Limb (tissue), 2 donors: Measurements from ENCODE around the gene IPP.
"Not testable (repeated sequence)": the region's sequence is repeated elsewhere in the genome, so short reads cannot be mapped to it uniquely, and the experiment has no call there.

ENCODE experiments used
- DNase-seq, 2 donors: peaks; one replicate each; pipeline ENCODE4 v3.0.0-alpha.2; 2016; ENCODE audit errors: extremely low spot score in 2 of 2

The IPP gene

DNA sequence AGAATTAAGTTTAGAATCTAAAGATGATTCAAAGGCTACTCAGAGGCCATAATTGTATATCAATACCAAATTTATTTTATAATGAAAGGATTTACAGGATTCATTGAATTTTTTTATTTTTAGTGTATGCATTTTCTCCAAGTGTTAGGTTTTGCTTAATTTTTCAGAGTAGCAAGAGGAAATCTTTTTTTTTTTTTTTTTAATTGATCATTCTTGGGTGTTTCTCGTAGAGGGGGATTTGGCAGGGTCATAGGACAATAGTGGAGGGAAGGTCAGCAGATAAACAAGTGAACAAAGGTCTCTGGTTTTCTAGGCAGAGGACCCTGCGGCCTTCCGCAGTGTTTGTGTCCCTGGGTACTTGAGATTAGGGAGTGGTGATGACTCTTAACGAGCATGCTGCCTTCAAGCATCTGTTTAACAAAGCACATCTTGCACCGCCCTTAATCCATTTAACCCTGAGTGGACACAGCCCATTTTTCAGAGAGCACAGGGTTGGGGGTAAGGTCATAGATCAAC lies 10.8 kb downstream of the IPP start:
- DNase-seq, result not testable (repeated sequence)

DNA sequence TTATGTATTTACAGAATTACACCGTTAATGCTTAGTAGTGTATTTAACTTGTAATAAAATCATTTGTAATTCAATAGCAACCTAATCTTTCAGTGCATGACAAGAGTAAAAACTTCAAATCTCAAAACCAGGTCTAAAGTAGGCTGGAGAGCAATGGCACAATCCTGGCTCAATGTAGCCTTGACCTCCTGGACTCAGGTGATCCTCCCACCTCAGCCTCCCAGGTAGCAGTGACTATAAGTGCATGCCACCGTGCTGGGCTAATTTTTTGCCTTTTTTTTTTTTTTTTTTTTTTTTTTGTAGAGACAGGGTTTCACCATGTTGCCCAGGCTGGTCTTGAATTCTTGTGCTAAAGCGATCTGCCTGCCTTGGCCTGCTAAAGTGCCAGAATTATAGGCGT lies 11.3 kb downstream of the IPP start:
- DNase-seq, result no peak

DNA sequence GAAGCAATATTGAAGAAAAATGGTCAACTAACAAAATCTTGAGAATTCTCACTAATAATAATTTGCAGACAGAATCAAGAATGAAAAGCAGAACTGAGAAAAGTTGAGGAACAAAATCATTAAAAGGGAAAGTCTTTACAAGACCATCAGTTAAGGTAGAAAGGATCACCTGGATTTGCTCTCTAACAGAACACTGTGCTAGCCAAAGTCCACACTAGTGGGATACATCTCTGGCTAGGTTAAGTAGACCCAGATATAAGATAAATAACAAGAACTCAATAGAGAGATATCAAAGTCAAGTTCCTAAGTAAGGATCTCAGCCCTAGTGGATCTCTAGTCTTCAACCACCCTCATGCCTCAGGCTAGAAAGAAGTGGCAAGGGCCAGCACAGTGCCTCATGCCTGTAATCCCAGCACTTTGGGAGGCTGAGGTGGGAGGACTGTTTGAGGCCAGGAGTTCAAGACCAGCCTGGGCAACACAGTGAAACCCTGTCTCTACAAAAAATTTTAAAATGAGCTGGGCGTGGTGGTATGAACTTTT lies 19.6 kb downstream of the IPP start:
- DNase-seq, result no peak

DNA sequence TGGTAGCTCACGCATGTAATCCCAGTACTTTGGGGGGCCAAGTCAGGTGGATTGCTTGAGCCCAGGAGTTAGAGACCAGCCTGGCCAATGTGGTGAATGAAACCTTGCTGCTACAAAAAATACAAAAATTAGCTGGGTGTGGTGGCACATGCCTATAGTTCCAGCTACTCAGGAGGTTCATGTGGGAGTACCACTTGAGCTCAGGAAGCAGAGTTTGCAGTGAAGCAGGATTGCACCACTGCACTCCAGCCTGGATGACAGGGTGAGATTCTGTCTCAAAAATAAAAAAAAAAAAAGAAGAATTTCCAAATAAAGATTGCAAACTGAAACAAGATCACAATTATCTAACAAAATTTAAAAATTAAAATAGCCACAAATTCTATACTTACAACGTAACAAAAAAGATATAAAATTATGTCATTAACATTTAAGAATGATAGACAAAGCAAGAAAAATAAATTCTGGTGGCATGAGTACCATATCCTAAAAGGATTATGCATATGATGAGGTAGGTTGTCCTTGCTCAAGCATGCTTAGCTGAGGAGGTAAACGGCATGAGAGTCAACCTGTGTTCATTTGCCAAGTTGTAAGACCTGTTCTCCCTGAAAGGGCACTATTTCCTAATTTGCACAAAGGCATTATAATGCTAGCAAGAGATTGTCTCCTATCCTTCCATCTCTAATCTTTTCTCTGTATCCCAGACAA lies 20.2 kb downstream of the IPP start:
- DNase-seq, result no peak

DNA sequence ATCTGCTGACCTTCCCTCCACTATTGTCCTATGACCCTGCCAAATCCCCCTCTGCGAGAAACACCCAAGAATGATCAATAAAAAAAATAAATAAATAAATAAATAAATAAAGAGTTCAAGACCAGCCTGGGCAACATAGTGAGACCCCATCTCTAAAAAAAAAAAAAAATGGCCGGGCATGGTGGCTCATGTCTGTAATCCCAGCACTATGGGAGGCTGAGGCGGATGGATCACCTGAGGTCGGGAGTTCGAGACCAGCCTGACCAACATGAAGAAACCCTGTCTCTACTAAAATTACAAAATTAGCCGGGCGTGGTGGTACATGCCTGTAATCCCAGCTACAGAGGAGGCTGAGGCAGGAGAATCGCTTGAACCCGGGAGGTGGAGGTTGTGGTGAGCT lies 24.4 kb downstream of the IPP start:
- DNase-seq, result not testable (repeated sequence)

DNA sequence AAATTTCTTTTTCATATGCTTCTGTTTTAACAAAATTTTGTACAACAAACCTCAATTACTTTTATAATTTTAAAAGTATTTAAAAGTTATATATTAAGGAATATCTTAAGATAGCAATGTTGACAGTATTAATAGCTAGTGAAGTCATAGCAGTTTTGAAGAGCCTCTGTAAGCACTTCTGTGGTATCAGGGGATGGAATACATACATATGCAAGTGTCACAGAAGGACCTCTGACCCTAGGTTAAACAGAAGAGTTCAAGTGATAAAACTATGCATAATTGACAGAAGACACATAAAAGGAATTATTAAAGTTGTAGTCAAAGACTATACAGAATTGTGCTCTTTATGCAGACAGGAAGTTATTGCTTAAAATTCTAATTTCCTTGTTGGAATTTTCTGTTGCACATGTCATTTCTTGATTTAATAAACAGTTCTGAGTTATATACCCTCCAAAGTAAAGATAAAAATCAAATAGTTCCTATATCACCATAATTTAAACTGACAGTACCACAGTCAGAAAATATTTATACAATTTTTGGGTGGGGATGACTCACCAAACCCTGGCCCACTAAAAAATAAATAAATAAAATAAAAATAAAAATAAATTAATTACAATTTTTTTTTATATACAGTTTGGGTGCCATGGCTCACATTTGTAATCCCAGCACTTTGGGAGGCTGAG lies 27.1 kb downstream of the IPP start:
- no peak for DNase-seq

DNA sequence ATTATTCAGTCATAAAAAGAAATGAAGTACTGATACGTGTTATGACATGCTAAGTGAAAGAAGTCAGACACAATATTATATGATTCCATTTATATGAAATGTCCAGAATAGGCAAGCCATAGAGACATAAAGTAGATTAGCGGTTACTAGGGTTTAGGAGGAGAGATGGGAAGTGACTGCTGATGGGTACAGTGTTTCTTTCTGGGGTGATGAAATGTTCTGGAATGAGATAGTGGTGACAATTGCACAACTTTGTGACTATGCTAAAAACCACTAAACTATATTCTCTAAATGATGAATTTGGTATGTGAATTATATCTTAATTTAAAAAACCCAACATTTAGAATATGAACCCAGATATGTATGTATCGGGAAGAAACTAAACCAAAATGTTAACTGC lies 27.6 kb downstream of the IPP start:
- no peak for DNase-seq

DNA sequence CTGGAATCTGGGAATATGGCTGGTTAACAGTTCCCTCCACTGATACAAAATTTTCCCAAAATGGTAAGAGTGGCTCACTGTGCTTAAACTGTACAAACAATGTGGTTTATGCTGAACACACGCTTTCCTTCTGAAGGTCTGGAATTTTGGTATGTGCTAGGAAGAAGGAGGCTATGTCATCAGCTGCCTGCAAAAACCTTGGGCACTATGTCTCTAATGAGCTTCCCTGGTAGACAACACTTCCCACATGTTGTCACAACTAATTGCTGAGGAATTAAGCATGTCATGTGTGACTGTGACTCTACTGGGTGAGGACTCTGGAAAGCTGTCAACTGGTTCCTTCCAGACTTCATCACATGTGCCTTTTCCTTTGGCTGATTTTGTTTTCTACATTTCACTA lies 29.2 kb downstream of the IPP start:
- DNase-seq, result no peak

DNA sequence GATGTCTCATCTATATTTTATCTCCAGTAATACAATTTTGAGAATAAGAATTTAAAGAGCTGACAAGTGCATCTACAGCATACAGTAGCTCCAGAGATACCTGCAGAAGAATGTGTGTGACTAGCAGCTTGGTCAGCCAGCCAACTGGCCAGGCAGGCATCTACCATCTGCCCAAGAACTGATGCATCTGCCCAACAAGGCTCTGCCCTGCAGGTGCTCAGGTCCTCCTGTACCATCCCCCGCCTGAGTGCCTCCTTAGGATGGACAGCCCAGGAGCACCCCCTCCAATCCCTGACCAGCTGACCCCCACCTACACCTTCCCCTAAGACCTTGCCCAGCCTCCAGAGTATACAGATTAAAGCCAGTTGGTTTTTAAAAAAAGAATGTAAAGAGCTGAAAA lies 32.2 kb downstream of the IPP start:
- no peak for DNase-seq

DNA sequence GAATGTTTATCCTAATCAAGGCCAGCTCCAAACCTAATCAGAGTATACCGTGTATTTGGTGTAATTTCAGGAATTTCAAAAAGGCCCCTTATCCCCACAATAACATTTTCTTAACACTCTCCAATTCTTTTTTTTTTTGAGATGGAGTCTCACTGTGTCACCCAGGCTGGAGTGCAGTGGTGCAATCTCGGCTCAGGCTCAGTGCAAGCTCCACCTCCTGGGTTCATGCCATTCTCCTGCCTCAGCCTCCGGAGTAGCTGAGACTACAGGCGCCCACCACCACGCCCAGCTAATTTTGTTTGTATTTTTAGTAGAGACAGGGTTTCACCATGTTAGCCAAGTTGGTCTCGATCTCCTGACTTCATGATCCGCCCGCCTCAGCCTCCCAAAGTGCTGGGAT lies 33.1 kb downstream of the IPP start:
- DNase-seq, result not testable (repeated sequence)

DNA sequence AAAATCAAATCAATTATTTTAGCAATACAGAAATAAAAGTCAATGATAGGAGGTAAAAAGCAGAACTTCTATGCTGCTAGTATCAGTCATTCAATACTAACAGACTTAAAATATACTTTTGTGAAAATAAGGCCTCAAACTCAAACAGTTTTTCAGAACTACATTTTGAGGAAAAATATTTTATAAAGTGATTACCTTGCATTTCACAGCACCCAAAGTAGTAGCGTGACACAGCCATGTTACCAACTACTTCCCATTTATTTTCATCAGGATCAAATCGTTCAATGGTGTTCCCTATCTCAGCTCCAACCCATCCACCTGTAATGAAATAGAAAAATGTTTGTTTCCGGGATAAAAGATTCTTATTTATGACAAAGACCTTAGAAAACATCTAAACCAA lies 33.8 kb downstream of the IPP start:
- DNase-seq, result no peak

DNA sequence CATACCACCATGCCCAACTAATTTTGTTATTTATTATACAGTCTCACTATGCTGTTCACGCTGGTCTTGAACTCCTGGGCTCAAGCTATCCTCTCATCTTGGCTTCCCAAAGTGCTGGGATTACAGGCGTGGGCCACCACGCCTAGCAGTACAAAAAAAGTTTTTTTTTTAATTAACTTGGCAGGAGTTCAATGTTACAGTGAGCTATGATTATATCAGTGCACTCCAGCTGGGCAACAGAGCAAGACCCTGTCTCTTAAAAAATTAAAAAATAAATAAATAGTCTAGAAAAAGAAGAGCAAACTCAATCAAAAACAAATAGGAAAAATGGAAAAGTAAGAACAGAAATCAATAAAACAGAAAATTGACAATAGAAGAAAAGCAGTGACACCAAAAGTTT lies 36.7 kb downstream of the IPP start:
- no peak for DNase-seq

DNA sequence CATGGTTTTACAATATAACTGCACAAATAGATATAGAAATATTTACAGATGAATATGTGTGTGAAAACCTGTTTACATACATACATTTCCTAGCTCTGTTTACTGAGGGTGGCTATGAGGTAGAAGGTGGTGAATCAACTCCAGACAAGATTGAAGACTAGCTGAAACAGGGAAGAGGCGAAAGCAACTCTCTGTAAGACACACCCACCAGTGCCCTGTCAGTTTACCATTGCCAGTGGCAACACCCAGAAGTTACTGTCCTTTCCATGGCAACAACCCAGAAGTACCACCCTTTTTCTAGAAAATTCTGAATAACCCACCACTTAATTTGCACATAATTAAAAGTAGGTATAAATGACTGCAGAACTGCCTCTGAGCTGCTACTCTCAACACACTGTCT lies 45.8 kb downstream of the IPP start:
- no peak for DNase-seq

DNA sequence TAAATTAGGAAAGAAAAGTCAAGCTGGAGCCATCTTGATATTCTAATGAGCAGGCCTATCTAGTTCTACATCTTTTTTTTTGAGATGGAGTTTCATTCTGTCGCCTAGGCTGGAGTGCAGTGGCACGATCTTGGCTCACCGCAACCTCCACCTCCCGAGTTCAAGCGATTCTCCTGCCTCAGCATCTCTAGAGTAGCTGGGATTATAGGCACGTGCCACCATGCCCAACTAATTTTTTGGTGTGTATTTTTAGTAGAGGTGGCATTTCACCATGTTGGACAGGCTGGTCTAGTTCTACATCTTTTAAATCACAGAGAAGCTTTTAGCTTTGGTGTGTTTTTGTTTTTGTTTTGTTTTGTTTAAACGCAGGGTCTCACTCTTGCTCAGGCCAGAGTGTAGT lies 55.6 kb downstream of the IPP start:
- no peak for DNase-seq

DNA sequence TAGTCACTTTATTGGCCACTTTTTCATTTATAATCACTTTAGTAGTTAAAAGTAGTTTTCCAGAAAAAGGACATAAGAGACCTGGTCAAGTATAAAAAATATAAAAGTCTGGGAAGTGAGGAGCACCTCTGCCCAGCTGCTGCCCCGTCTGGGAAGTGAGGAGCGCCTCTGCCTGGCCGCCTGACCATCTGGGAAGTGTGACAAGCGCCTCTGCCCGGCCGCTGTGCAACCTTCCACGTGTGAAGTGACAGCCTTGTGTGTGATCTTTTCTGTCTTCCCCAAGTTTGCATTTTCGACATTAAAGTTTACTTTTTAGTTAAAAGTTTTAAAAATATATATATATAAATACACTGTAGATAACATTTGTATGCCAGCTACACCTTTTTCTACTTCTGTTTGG lies 56.6 kb downstream of the IPP start:
- DNase-seq, result not testable (repeated sequence)

DNA sequence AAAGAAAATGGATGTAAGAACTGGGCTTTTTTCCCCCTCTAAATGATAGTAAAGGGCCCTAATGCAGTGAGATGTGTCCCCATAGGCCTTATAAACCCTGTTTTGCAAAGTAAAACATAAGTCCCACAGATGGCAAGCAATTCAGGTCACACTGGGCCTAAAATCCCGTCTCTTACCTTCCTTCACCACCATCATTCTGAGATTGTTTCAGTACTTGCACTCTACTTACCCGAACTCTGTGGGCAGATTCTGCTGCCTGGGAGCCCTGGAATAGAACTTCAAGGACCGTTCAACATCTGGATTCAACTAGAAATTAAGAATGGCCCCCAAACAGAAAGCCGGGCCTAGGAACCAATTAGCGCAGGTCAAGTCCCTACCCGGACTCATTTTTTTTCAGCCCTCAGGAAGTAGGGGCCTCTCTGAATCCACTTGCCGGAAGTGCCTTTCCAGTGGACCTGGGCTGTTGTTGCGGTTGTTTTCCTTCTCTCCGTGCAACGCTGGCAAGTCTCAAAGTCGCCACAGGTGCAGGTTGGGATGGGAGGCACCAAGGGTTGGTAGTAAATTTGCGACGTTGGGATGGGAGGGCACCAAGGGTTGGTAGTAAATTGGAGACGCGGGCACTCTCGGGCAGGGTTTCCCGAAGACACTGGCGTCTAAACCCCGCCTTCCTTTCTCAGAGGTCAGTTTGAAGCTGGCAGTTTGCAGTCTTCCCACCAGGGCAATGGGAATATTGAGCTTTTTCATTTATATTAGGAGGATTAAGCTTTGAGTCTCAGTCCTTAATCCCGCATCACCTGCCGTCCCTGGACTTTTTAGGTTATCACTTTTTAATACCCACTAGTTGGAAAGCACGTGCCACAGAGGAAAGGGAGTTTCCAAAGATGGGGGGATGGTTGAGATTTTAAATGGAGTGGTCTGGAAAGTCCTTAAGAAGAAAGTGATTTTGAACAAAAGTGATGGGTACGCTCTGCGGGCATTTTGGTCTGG lies 62.4 kb downstream of the IPP start, which contains the start of gene TMEM69:
Gene TMEM69 (plus strand): TSS at position 428 of the 987 bp plus-strand sequence. CDS start 2,888 bp downstream, outside the sequence.
- DNase-seq, result peak; percentile 85 to 89

DNA sequence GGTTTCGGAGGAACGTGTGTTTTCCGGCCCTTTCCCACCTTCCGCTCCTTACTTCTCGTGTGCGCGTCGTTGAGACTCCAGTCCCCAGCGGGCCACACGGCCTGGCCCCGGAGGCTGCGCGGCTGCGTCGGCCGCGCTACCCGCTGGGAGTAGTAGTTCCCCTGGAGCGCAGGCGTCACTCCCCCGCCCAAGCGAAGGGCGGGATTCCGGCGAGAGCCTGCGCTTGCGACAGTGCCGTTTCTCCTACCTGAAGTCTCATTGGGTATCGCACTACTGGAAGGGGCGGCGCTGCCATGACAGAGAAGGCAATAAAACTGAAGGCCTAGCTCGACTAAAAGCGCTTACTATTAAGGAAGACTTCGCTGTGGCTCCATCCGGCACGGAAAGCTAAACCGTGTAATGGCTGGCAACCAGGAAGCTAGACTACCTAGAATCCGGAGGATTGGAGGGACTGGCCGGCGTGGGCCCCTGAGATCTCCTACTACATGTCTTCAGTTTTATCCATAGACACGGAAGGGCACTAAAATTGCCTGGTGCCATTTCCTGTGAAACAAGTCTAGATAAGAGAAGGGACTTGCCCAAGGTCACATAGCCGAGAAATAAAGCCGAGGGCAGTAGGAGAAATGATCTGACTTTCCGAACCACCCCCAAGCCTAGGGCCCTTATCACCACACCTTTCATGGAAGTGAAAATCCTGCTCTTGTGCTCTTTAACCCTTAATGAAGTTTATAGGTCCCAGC lies 63.3 kb downstream of the IPP start:
- peak; percentile 98 to 99 for DNase-seq

DNA sequence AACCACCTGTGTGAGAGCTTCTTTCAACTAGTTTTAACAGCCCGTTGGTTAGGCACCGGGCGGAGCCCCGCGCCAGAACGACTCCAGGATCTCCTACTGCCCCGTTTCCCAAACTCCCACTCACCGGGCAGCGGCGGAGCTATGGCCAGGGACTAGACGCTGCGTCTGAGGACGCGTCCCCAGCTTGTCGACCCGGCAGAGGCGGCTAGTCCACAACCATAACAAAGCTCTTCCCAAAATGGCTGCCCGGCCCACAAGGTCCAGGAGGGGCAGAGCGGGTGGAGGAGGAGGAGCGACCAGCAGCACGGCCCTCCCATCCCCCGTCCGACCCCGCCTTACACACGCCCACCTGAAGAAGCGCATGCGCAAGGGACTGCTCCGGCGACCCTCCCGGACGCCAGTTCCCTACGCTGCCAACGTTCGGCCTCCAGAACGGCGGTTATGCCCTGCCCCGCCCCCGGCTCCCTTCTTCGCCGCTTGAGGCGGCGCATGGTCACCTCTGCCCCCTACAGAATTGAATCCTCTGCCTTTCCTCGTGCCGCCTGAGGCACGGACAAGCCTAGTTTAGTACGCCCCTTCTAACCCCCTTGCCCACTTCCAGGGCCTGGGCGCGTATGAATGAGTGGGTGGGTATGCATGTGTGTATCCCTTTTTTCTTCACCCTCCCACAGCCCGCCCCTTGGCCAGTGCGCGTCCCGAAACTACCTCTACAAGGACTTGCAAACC lies 64.0 kb downstream of the IPP start, which contains the start of gene GPBP1L1:
Gene GPBP1L1 (minus strand): TSS at position 246 of the 726 bp plus-strand sequence. CDS start 27,446 bp downstream, outside the sequence.
- DNase-seq, result peak; percentile 98 to 99

DNA sequence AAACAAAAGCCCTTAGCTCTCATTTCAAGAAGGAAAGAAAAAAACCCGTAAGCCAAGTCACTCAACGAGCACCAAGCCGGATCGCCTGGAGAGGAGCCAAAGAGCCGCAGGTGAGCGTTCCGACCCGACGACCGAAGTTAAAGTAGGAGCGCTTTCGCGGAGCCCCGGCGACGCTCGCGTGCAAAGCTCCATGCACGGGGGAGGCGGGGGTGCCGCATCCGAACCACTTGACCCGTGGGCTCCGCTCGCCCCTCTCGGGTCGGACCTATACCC lies 64.5 kb downstream of the IPP start:
- peak in 1 of 2 donors; percentile 24 for DNase-seq
